HG03280 (cell line): Measurements from ENCODE around the gene PTEN.
"Not testable (repeated sequence)": the region's sequence is repeated elsewhere in the genome, so short reads cannot be mapped to it uniquely, and the experiment has no call there.

Experiments
- ATAC-seq: cut with Tn5 transposase; IDR thresholded peaks from one replicate; pipeline ENCODE4 v1.9.1; 2021; ENCODE audit warnings: mild to moderate bottlenecking, moderate library complexity; ENCODE audit not compliant: unreplicated experiment

The PTEN gene

DNA sequence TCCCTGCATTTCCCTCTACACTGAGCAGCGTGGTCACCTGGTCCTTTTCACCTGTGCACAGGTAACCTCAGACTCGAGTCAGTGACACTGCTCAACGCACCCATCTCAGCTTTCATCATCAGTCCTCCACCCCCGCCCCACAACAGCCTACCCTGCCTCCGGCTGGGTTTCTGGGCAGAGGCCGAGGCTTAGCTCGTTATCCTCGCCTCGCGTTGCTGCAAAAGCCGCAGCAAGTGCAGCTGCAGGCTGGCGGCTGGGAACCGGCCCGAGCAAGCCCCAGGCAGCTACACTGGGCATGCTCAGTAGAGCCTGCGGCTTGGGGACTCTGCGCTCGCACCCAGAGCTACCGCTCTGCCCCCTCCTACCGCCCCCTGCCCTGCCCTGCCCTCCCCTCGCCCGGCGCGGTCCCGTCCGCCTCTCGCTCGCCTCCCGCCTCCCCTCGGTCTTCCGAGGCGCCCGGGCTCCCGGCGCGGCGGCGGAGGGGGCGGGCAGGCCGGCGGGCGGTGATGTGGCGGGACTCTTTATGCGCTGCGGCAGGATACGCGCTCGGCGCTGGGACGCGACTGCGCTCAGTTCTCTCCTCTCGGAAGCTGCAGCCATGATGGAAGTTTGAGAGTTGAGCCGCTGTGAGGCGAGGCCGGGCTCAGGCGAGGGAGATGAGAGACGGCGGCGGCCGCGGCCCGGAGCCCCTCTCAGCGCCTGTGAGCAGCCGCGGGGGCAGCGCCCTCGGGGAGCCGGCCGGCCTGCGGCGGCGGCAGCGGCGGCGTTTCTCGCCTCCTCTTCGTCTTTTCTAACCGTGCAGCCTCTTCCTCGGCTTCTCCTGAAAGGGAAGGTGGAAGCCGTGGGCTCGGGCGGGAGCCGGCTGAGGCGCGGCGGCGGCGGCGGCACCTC is at the start of gene PTEN, which contains the start of gene KLLN:
Gene PTEN, plus strand, starts transcription at position 573 of the 891 bp plus-strand sequence. CDS start 845 bp downstream, outside the sequence.
Gene KLLN, minus strand, starts transcription at position 481 of the 891 bp plus-strand sequence. CDS start 1,046 bp downstream, outside the sequence.
- peak; percentile 35 for ATAC-seq

GRCh38 chr10:87816163-87816897 is 47.1 kb upstream of the PTEN start:
- no peak for ATAC-seq

DNA sequence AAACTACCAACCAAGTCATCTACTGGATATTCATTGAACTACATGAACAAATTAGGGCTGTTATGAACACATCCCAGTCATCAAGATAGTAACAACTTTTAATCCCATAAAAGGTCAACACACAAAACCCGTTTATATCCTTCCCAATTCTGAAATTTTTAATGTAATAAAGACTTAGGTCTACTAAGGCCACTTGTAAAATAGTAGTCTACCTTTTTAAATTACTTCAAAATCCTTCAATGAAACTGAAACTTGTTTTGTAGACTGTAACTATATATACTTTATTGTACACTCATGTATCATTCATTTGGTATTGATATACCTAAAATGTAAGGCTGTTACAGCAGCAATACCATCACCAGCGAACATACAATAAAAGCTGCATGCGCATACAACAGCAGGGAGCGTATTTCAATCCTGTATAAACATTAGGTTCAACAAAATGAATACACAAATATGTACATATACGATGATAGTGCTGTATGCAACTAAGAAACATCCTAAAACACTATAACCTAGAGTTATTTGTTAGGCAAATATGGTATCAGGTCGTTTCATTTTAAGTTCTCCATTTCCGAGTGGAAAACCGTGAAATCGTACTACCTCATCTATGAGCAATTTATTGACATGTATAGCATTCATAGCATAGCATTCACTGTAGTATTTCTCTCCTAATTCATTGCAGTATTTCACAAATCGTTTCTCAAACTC is 46.4 kb upstream of the PTEN start:
- ATAC-seq: no peak

DNA sequence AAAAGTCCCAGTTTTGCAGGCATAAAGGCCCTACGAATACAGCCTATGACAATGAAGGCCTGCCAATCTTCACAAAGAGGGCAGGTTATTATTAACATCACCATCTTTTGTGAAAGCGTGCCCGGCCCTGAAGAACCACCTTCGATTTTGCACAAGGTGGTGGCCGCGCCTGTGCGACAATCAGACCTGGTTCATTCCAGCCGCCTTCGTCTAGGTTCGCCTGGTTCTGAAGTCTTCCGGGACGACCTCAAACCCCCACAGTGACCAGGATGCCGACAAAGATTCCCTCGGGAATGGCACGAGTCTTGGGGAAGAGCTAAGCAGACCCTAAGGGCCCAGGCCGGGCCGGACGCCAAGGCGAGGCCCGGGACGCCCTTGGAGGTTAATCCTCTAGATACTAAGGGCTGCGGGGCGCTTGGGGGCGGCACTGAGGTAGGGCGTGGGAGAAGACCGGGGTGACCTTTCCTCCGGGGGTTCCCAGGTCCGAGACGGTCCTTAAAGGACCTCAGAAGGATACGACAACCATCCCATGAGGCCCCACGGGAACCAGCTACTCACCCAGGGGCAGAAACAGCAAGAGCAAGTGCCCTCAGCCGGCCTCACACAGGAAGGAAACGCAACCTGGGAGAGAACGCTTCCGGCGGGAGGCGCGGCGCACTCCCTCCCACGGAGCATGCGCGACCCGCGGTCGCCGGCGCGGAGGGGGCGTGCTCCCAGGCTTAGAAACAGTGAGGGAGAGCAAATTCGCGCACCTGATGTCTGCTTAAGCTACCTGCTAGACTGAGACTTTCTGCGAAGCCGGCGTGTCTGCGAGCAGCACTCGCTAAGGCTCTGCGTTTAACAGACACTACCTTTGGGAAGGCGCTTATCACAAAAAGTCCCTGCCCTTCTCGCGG is 45.6 kb upstream of the PTEN start, which contains the start of gene ATAD1:
Gene ATAD1, minus strand, starts transcription at position 618 of the 896 bp plus-strand sequence. CDS start 3,627 bp downstream, outside the sequence.
- ATAC-seq: peak; percentile 78

- ATAC-seq: peak; percentile 43
Measured at GRCh38 chr10:87818505-87819288, 44.7 kb upstream of the PTEN start.

DNA sequence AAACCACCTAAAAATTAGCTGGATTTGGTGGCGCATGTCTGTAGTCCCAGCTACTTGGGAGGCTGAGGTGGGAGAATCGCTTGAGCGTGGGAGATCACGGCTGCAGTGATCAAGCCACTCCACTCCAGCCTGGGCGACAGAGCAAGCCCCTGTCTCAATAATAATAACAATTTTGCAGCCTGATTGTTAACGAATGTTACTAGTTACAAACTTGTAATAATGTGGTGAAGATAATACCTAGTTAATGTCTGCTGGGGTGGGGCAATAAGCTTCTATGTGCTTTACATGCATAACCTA is 44.2 kb upstream of the PTEN start:
- ATAC-seq: no peak

GRCh38 chr10:87826653-87827052 is 36.8 kb upstream of the PTEN start:
- no peak for ATAC-seq

- no peak for ATAC-seq
Measured at GRCh38 chr10:87827681-87828080, 35.7 kb upstream of the PTEN start.

DNA sequence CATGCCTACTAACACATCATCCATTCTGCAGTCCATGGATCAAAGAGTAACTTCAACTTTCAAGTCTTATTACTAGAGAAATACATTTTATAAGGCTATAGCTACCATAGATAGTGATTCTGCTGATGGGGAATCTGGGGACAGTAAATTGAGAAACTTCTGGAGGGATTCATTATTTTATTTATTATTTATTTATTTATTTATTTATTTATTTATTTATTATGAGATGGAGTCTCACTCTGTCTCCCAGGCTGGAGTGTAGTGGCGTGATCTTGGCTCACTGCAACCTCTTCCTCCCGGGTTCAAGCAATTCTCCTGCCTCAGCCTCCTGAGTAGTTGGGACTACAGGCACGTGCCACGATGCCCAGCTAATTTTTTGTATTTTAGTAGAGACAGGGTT is 34.4 kb upstream of the PTEN start:
- ATAC-seq: not testable (repeated sequence)

DNA sequence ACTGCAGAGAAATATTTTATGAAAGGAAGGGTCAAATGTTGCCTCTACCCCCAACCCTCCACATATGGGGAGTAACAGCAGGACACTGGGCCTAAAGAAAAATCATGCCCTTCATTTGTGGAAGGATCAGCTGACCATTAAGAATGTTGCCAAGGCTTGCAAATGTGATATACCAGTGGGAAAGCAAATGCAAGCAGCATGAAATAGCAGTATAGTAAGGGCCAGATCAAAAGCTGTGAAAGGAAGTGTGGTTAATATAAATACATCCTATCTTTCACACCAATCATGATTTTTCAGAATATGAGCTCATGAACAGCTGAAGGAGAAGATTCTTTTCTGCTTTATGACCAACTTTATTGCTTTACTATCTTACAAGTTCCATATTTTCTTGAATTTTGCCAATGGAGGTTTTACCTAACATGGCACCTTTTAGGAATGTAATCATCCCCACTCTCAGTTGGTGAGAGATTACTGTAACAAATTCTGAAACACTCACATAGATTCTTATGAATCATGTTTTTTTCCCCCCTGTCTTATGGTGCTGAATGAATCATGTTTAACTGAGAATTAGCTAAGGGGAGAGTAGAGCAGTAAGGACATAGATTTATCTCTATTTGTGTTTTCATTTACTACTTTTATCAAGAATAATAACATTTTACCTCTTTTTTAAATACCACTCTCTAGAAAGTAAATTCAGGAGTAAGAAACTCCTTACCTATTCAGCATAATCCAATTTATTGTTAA is 33.3 kb upstream of the PTEN start:
- no peak for ATAC-seq

DNA sequence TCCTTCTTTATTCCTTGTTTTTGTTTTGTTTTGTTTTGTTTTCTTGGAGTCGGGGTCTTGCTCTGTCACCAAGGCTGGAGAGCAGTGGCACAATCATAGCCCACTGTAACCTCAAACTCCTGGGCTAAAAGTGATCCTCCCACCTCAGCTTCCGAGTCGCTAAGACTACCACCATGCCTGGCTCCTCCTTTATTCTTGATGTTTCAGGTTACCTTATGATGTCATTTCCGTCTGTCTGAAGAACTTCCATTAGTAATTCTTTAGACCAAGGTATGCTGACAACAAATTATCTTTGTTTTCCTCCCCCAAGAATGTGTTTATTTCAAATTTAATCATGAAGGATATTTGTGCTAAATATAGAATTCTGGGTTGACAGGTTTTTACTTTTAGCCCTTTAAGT is 27.3 kb upstream of the PTEN start:
- ATAC-seq: no peak

GRCh38 chr10:87837445-87837844 is 26.0 kb upstream of the PTEN start:
- ATAC-seq: no peak

DNA sequence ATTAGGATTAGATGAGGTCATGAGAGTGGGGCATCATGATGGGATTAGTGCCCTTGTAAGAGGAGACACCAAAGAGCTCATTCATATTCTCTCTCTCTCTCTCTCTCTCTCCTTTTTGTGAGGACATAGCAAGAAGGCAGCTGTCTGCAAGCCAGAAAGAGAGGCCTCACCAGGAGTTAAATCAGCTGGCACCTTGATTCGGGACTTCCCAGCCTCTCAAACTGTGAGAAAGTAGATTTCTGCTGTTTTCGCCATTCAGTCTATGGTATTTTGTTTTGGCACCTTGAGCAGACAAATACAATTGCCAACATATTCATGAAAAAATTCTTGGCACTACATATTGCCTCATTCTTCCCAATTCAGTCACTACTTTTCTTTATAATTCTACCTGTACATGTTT is 24.8 kb upstream of the PTEN start:
- ATAC-seq: no peak

GRCh38 chr10:87841186-87841585 is 22.2 kb upstream of the PTEN start:
- ATAC-seq: no peak

DNA sequence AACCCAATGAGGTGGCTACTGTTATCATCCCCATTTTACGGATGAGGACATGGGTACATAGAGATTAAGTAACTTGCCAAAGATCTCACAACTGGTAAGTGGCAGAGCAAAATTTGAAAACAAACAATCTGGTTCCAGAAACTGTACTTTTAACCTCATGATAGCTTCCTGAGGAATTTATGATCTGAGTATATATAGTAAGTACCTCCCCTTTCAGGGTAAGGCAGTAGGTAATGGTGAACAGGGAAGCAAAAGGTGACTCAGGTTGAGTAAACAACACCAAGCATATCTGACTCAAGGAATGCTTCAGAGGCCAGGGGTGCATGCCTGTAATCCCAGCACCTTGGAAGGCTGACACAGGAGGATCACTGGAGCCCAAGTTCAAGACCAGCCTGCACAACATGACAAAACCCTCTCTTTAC is 21.2 kb upstream of the PTEN start:
- ATAC-seq: no peak

DNA sequence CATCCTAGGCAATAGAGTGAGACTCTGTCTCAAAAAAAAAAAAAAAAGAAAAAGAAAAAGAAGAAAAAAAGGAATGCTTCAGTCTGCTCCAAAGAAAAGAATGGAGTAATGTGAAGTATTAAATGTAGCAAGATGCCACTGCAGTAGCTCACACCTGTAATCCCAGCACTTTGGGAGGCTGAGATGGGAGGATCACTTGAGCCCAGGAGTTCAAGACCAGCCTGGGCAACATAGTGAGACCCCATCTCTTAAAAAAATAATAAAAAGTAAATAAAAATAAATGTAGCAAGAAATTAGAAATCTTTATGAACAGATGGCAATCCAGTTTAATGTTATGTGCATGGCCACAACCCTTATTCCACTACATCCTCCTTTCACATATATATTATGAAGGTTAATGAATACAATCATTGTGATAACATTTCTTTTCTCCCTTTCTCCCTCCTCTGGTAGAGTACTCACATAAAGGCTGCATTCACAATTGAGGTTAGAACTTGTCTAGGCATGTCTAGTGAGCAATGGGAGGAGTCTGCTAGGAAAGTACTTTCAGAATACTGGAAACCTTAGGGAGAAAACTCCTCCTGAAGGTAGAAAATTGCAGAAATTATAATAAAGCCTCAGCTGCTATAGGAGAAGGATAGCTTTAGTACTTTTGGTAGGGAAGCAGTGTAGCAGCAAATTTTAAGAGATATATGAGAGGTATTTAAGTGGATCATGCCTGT is 20.5 kb upstream of the PTEN start:
- no peak for ATAC-seq

DNA sequence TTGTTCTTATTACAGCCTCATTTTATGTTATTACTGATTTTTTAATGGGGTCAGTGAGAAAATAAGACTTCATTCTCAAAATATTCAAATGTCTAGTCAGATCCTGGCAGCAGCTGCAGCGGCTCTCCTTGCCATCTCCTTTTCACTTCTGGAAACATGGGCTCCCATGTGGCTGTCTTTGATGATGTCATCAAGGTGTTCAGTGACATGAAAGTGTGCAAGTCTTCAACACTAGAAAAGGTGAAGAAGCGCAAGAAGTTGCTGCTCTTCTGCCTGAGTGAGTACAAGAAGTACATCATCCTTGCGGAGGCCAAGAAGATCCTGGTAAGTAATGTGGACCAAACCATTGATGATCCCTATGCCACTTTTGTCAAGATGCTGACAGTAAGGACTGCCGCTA is 19.7 kb upstream of the PTEN start:
- no peak for ATAC-seq
